HEK293 (cell line): Measurements from ENCODE around the gene ADD2.
A peak's percentile ranks its signal among the peaks of the same experiment; 100 is the strongest.
"Not testable (repeated sequence)": the region's sequence is repeated elsewhere in the genome, so short reads cannot be mapped to it uniquely, and the experiment has no call there.

Source experiments
- CTCF ChIA-PET: fragments of 350-600 bp; formaldehyde crosslinking; extraction: SDS; loops from one replicate; lab custom pipeline; 2021; ENCODE audit warnings: antibody characterized with exemption; lab: Yijun Ruan, JAX
- POLR2A ChIA-PET: fragments of 300-600 bp; formaldehyde crosslinking; extraction: SDS; loops from one replicate; lab custom pipeline; 2020; ENCODE audit warnings: antibody characterized with exemption, inconsistent platforms; lab: Yijun Ruan, JAX
- H3K27ac ChIP-seq: fragments of 200-500 bp; sonication (Bioruptor generic); 2 replicates; pipeline ENCODE4 v1.5.1; 2014; ENCODE audit warnings: low read depth, low read length, control low read depth, inconsistent platforms; ENCODE audit errors: extremely low read depth
- H3K36me3 ChIP-seq, 2 experiments: fragments of 200-500 bp in 1 of 2; sonication (Bioruptor generic) in 1 of 2; 1 replicate in 1 of 2; 2 replicates in 1 of 2; pipeline ENCODE4 v1.5.1; 2014 to 2017; ENCODE audit warnings: inconsistent platforms in 2 of 2, low read length in 2 of 2; ENCODE audit not compliant: control insufficient read depth in 2 of 2, insufficient read depth in 1 of 2
- H3K4me1 ChIP-seq: fragments of 200-500 bp; sonication (Bioruptor generic); 2 replicates; pipeline ENCODE4 v1.5.1; 2014; ENCODE audit warnings: mild to moderate bottlenecking, low read length, inconsistent platforms; ENCODE audit not compliant: control insufficient read depth, insufficient read depth
- H3K4me3 ChIP-seq: 2 replicates; pipeline ENCODE4 v1.5.1; 2011; ENCODE audit warnings: low read depth, mild to moderate bottlenecking, control low read depth, low read length, moderate library complexity
- H3K9me3 ChIP-seq: fragments of 200-500 bp; sonication (Bioruptor generic); 2 replicates; pipeline ENCODE4 v1.5.1; 2014; ENCODE audit warnings: low read depth, low read length, inconsistent platforms; ENCODE audit not compliant: control insufficient read depth, insufficient read depth
- EGR2 ChIP-seq: fragments of 450-650 bp; formaldehyde crosslinking; IDR thresholded peaks from 2 replicates; pipeline ENCODE4 v1.5.1; 2016; ENCODE audit warnings: low read depth, missing biosample characterization, missing genetic modification characterization
- KLF9 ChIP-seq: fragments of 450-650 bp; formaldehyde crosslinking; IDR thresholded peaks from 2 replicates; pipeline ENCODE4 v1.5.1; 2016; ENCODE audit warnings: missing biosample characterization, missing genetic modification characterization, low read depth
- SALL2 ChIP-seq: fragments of 450-650 bp; formaldehyde crosslinking; IDR thresholded peaks from 2 replicates; pipeline ENCODE4 v1.5.0; 2017; ENCODE audit warnings: missing biosample characterization, mild to moderate bottlenecking, missing genetic modification characterization, borderline replicate concordance
- SP3 ChIP-seq: fragments of 450-650 bp; formaldehyde crosslinking; IDR thresholded peaks from 2 replicates; pipeline ENCODE4 v1.5.1; 2016; ENCODE audit warnings: missing biosample characterization, missing genetic modification characterization
- TCF7L2 ChIP-seq: IDR thresholded peaks from 2 replicates; pipeline ENCODE4 v1.6.1; 2011; ENCODE audit warnings: low read depth, mild to moderate bottlenecking, inconsistent platforms, low read length, moderate library complexity, borderline replicate concordance
- WT1 ChIP-seq: fragments of 450-650 bp; formaldehyde crosslinking; IDR thresholded peaks from 2 replicates; pipeline ENCODE4 v1.5.1; 2016; ENCODE audit warnings: missing biosample characterization, missing genetic modification characterization
- YY2 ChIP-seq: fragments of 450-650 bp; formaldehyde crosslinking; IDR thresholded peaks from 2 replicates; pipeline ENCODE4 v1.5.1; 2016; ENCODE audit warnings: missing biosample characterization, missing genetic modification characterization
- ZBTB20 ChIP-seq: fragments of 450-650 bp; formaldehyde crosslinking; IDR thresholded peaks from 2 replicates; pipeline ENCODE4 v1.5.1; 2016; ENCODE audit warnings: missing biosample characterization, missing genetic modification characterization
- ZBTB44 ChIP-seq: fragments of 450-650 bp; IDR thresholded peaks from 2 replicates; pipeline ENCODE4 v1.5.1; 2018; ENCODE audit warnings: missing biosample characterization, mild to moderate bottlenecking, missing genetic modification characterization
- ZBTB7A ChIP-seq: fragments of 450-650 bp; formaldehyde crosslinking; IDR thresholded peaks from 2 replicates; pipeline ENCODE4 v1.5.1; 2016; ENCODE audit warnings: low read depth, missing biosample characterization, missing genetic modification characterization
- ZEB2 ChIP-seq: fragments of 450-650 bp; formaldehyde crosslinking; IDR thresholded peaks from 2 replicates; pipeline ENCODE4 v1.5.1; 2016; ENCODE audit warnings: missing biosample characterization, missing genetic modification characterization
- ZFP37 ChIP-seq: fragments of 450-650 bp; formaldehyde crosslinking; IDR thresholded peaks from 2 replicates; pipeline ENCODE4 v1.5.1; 2016; ENCODE audit warnings: missing biosample characterization, missing genetic modification characterization
- ZNF146 ChIP-seq: fragments of 450-650 bp; formaldehyde crosslinking; IDR thresholded peaks from 2 replicates; pipeline ENCODE4 v1.5.1; 2016; ENCODE audit warnings: missing biosample characterization, missing genetic modification characterization
- ZNF19 ChIP-seq: fragments of 450-650 bp; formaldehyde crosslinking; IDR thresholded peaks from 2 replicates; pipeline ENCODE4; 2016; ENCODE audit warnings: missing biosample characterization, missing genetic modification characterization, low read depth
- ZNF350 ChIP-seq: fragments of 450-650 bp; formaldehyde crosslinking; IDR thresholded peaks from 2 replicates; pipeline ENCODE4 v1.5.0; 2017; ENCODE audit warnings: missing biosample characterization, mild to moderate bottlenecking, missing genetic modification characterization
- ZNF37A ChIP-seq: fragments of 450-650 bp; IDR thresholded peaks from 2 replicates; pipeline ENCODE4 v1.5.1; 2018; ENCODE audit warnings: missing biosample characterization, missing genetic modification characterization
- ZNF449 ChIP-seq: fragments of 450-650 bp; formaldehyde crosslinking; IDR thresholded peaks from 2 replicates; pipeline ENCODE4 v1.5.1; 2017; ENCODE audit warnings: missing biosample characterization, mild to moderate bottlenecking, missing genetic modification characterization, moderate library complexity
- ZNF558 ChIP-seq: fragments of 450-650 bp; formaldehyde crosslinking; IDR thresholded peaks from 2 replicates; pipeline ENCODE4 v1.5.1; 2016; ENCODE audit warnings: missing biosample characterization, missing genetic modification characterization
- ZNF600 ChIP-seq: fragments of 450-650 bp; formaldehyde crosslinking; IDR thresholded peaks from 2 replicates; pipeline ENCODE4 v1.5.1; 2016; ENCODE audit warnings: missing biosample characterization, missing genetic modification characterization
- ZNF776 ChIP-seq: fragments of 450-650 bp; formaldehyde crosslinking; IDR thresholded peaks from 2 replicates; pipeline ENCODE4 v1.5.0; 2017; ENCODE audit warnings: missing biosample characterization, missing genetic modification characterization, borderline replicate concordance
- ZNF785 ChIP-seq: fragments of 450-650 bp; formaldehyde crosslinking; IDR thresholded peaks from 2 replicates; pipeline ENCODE4 v1.5.1; 2016; ENCODE audit warnings: missing biosample characterization, missing genetic modification characterization
- ZNF830 ChIP-seq: fragments of 450-650 bp; IDR thresholded peaks from 2 replicates; pipeline ENCODE4 v1.5.0; 2018; ENCODE audit warnings: missing biosample characterization, missing genetic modification characterization, low read depth, mild to moderate bottlenecking, moderate library complexity
- TF ChIP-seq, protein P1 (sequence below): IDR thresholded peaks from 2 replicates; pipeline ENCODE4 v1.6.1; 2011; ENCODE audit warnings: mild to moderate bottlenecking, low read depth, low read length, borderline replicate concordance

The ADD2 gene

DNA sequence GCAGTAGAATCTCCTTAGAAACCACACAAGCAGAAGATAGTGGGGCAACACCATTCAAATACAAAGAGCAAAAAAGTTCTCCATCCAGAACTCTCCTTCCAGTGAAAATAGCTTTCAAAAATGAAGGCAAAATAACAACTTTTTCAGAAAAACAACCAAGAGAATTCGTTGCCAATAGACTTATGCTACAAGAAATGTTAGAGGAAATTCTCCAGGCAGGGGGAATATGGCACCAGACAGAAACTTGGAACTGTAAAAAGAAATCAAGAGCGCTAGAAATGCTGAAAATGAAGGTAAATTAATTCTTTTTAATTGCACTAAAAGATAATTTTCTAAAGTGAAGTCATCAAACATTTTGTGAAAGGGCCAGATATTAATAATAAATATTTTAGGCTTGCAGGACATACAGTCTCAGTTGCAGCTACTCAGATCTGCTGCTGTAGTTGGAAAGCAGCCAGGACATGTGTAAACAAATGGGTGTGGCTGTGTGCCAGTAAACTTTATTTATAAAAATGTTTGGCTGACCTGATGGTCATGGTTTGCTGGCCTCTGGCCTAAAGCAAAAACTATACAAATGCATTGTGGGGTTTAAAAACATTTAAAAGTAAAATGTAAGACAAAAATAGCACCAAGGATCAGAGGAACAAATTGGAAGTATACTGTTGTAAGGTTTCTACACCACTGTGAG, 140.6 kb downstream of the ADD2 start:
- CTCF ChIA-PET: interaction anchor here (0.6 to 3.2 kb wide), 6 partner anchors 9 to 325 kb away, joined by 3 to 15 read pairs (median 6); no protein-coding TSS in a partner anchor

GRCh38 chr2:70626254-70626990, 141.6 kb downstream of the ADD2 start:
- H3K36me3 ChIP-seq: no peaks in the 10 kb centered on the region
- H3K4me3 ChIP-seq: no peak overlapping the region
- no peaks in the 10 kb centered on the region for H3K9me3 ChIP-seq
- TF ChIP-seq ZNF449 (tag by site-specific recombination) (no peak), ZNF830 (tag by site-specific recombination) (no peak), TCF7L2 (no peak), ZEB2 (tag by site-specific recombination) (no peak), ZNF776 (tag by site-specific recombination) (no peak), ZBTB7A (no peak), ZFP37 (tag by site-specific recombination) (no peak), SP3 (tag by site-specific recombination) (no peak), ZNF600 (tag by site-specific recombination) (no peak), ZNF785 (tag by site-specific recombination) (no peak)
- H3K27ac ChIP-seq: no peak overlapping the region
- ChIA-PET POLR2A (no interaction called here), CTCF (interaction anchor here (1.3 to 2.4 kb wide), 4 partner anchors 8 to 18 kb away, joined by 4 to 12 read pairs (median 9); no protein-coding TSS in a partner anchor)
- H3K4me1 ChIP-seq: no peaks in the 10 kb centered on the region

More for the DNA sequence above, 140.6 kb downstream of the ADD2 start:
- Histone ChIP-seq H3K9me3 (no peaks in the 10 kb centered on the region), H3K4me3 (no peak overlapping the region), H3K27ac (no peak overlapping the region), H3K36me3 (no peaks in the 10 kb centered on the region), H3K4me1 (no peaks in the 10 kb centered on the region)
- POLR2A ChIA-PET: no interaction called here
- no peak for TF ChIP-seq WT1 (tag by site-specific recombination)
- TF ChIP-seq ZNF37A (tag by site-specific recombination): no peak
- TF ChIP-seq ZNF350 (tag by site-specific recombination): 0 out of 2 replicates have a peak, but pooled peaks have one; percentile 15
- TF ChIP-seq KLF9 (tag by site-specific recombination): 0 out of 2 replicates have a peak, but pooled peaks have one; percentile 14

DNA sequence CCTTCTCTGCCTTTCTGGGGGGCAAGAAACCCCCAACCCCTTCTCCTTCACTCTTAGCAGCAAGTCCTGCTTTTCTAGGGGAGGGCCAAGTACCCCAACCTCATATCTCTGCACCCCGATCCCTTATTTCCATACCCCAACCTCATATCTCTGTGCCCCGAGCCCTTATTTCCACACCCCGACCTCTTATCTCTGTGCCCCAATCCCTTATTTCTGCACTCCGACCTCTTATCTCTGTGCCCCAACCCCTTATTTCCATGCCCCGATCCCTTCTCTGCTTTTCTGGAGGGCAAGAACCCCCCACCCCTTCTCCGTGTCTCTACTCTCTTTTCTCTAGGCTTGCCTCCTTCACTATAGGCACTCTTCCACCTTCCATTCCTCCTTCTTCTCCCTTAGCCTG, 146.5 kb downstream of the ADD2 start:
- CTCF ChIA-PET, H3K9me3 ChIP-seq, H3K27ac ChIP-seq, POLR2A ChIA-PET, H3K4me1 ChIP-seq, H3K36me3 ChIP-seq, H3K4me3 ChIP-seq: not testable (repeated sequence)

DNA sequence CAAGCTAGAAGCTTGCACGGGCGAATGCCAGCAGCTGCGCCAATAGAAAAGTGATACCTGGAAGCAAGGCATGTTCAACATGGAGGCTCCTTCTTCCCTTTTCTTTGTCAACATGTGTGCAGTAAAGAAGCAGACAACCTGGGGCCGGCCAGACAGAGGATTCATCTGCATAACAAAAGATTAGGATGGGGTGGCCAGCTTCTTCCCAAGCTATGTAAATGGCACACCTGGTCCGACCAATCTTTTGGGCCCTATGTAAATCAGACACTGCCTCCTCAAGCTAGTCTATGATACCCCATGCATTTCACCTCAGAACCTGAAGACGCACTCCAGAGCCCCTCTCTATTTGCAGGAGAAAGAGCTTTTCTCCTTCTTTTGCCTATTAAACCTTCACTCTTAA, 148.0 kb downstream of the ADD2 start:
- Histone ChIP-seq H3K4me1 (no peaks in the 10 kb centered on the region), H3K27ac (no peak overlapping the region), H3K4me3 (no peak overlapping the region), H3K36me3 (no peaks in the 10 kb centered on the region), H3K9me3 (no peaks in the 10 kb centered on the region)
- CTCF ChIA-PET: interaction anchor here (0.6 to 6.4 kb wide), 4 partner anchors 26 to 316 kb away, joined by 4 to 98 read pairs (median 63); partner anchors contain the start of gene FAM136A
- POLR2A ChIA-PET: interaction anchor here (0.6 kb wide), 1 partner anchor 317 kb away, joined by 5 read pairs; no protein-coding TSS in a partner anchor
- TF ChIP-seq ZNF19 (no peak), ZBTB20 (tag by site-specific recombination) (no peak), TCF7L2 (no peak), ZNF558 (tag by site-specific recombination) (no peak), ZNF146 (no peak), SALL2 (no peak), ZBTB44 (tag by site-specific recombination) (no peak), YY2 (tag by site-specific recombination) (no peak), EGR2 (tag by site-specific recombination) (no peak)
- TF ChIP-seq, protein P1, sequence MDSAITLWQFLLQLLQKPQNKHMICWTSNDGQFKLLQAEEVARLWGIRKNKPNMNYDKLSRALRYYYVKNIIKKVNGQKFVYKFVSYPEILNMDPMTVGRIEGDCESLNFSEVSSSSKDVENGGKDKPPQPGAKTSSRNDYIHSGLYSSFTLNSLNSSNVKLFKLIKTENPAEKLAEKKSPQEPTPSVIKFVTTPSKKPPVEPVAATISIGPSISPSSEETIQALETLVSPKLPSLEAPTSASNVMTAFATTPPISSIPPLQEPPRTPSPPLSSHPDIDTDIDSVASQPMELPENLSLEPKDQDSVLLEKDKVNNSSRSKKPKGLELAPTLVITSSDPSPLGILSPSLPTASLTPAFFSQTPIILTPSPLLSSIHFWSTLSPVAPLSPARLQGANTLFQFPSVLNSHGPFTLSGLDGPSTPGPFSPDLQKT: no peak
